ENCODE results near the gene PTP4A2.
"Not testable (repeated sequence)": the region's sequence is repeated elsewhere in the genome, so short reads cannot be mapped to it uniquely, and the experiment has no call there.

Gene PTP4A2

GRCh38 chr1:31923901-31924535, 14.2 kb downstream of the PTP4A2 start:
- DNase-seq, result no peak

DNA sequence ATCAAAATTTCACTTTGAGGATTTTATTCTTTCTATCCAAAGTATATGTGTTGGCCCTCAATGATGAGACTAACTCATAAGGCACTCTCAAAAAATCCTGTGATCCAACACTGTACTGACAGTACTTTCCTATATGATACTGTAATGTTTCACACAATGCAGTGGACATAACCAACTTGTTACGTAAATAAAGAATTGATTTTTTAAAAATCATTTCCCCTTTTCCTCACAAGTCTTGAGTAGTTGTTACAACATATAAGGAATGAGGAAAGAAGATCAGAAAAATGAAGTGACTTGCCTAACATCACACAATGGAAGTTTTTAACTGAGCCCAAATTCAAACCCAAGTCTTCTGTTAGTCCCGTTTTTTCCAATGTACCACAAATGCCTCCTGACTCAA, 17.2 kb downstream of the PTP4A2 start:
- no peak for DNase-seq

- no peak for DNase-seq
These were observed 18.6 kb downstream of the PTP4A2 start for GRCh38 chr1:31919591-31919990.

- DNase-seq, result no peak
These were observed 22.7 kb downstream of the PTP4A2 start for GRCh38 chr1:31915438-31915837.

DNA sequence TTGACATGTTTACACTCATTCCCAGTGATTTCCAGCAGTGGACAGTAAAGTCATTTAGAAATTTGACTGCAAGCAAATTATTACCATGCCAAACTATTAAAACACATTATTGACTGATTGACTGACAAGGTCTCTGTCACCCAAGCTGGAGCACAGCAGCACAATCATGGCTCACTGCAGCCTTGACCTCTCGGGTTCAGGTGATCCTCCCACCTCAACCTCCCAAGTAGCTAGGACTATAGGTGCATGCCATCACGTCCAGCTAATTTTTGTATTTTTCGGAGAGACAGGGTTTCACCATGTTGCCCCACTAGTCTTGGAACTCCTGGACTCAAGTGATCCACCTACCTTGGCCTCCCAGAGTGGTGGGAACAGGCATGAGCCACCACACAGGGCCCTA, 24.2 kb downstream of the PTP4A2 start:
- no peak for DNase-seq

DNA sequence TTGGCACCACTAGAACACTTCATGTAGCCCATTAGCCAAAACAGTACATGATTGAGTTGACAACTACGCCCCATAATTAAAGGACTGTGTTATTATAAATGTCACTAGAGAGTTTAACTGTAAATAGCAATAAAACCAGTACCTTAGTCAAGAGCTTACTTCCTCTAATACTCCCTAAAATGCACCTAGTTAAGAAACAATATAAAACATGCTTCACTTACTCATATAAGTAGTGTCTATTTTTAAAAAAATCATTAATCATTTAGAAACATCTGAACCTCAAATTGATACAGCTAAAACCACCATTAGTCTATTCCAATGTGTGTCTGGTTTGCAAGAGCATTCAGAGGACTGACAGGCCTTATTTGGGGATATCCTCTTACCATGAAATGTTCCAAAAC, 25.3 kb downstream of the PTP4A2 start:
- DNase-seq, result no peak

GRCh38 chr1:31911994-31912780, 26.0 kb downstream of the PTP4A2 start:
- peak in 1 of 2 experiments; percentile 19 for DNase-seq

GRCh38 chr1:31910933-31911332, 27.2 kb downstream of the PTP4A2 start:
- no peak for DNase-seq

GRCh38 chr1:31909691-31910090, 28.5 kb downstream of the PTP4A2 start:
- DNase-seq, result no peak

GRCh38 chr1:31906557-31906956, 31.6 kb downstream of the PTP4A2 start:
- no peak for DNase-seq

- no peak for DNase-seq
These were observed 32.5 kb downstream of the PTP4A2 start for GRCh38 chr1:31905681-31906080.

DNA sequence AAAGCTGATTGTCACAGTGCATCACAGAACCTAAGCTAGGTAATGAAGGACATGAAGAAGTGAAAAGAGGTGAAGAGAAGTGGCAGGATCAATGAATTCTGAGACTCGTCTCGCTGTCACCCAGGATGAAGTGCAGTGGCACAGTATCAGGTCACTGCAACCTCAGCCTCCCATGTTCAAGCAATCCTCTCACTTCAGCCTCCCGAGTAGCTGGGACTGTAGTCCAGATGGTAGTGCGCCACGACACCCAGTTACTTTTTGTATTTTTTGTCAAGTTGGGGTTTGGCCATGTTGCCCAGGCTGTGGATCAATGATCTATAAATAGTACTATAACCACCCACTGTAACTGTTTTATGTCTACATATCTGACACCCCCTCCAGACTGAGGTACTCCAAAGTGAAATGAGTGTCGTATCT, 33.1 kb downstream of the PTP4A2 start:
- no peak for DNase-seq

- no peak for DNase-seq
These were observed 33.7 kb downstream of the PTP4A2 start for GRCh38 chr1:31904339-31905092.

- no peak for DNase-seq
These were observed 35.7 kb downstream of the PTP4A2 start for GRCh38 chr1:31902510-31902860.

GRCh38 chr1:31901838-31902509, 36.2 kb downstream of the PTP4A2 start:
- no peak for DNase-seq

DNA sequence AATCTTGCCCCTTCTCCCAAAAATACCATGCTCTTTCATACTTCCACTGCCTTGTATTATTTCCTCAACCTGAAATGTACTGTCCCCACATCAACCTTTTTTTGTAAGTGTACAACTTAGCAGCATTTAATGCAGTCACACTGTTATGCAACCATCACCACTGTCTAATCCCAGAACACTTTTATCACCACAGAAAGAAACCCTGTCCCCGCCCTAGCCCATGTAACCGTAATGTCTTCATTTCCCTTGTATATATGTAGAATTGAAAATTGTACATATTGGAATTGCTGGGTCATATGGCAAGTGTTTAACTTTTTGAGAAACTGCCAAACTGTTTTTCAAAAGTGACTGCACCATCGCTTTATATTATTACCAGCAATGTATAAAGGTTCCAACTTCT, 37.4 kb downstream of the PTP4A2 start:
- DNase-seq, result no peak

DNA sequence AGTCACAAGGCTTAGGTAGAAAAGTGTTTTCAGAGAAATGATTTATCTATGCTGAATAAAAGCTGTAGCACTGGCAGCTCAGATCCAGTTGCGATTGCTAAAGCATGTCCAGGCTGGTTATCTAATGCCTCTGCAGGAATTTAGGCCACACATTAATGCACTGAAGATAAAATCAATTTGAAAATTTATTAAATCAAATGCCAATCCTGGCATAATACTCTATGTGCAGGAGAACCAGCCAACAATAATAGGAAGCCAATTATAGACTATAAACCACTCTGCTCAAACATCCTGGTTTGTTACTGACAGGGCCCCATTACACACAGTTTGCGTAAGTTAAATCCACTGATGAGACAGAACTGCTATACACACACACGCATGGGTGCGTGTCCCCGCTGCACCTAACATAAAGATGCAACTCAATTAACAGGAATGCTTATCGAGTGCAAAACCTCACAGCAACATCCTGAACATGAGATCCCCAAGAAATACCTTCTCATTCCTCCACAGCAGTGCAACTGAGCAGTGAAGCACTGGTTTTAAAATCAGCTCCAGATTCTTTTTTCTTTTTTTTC, 40.6 kb downstream of the PTP4A2 start:
- DNase-seq, result no peak

DNA sequence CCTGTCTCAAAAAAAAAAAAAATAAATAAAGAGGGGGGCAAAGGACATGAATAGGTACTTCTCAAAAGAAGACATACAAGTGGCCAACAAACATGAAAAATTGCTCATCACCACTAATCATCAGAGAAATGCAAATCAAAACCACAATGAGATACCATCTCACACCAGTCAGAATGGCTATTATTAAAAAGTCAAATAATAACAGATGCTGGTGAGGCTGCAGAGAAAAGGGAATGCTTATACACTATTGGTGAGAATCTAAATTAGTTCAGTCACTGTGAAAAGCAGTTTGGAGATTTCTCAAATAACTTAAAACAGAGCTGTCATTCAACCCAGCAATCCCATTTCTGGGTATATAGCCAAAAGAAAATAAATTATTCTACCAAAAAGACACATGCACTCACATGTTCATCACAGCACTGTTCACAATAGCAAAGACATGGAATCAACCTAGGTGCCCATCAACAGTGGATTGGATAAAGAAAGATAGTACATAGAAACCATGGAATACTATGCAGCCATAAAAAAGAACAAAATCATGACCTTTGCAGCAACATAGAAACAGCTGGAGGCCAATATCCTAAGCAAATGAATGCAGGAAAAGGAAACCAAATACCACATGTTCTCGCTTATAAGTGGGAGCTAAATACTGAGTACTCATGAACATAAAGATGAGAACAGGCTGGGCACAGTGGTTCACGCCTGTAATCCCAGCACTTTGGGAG, 42.5 kb downstream of the PTP4A2 start:
- not testable (repeated sequence) for DNase-seq

DNA sequence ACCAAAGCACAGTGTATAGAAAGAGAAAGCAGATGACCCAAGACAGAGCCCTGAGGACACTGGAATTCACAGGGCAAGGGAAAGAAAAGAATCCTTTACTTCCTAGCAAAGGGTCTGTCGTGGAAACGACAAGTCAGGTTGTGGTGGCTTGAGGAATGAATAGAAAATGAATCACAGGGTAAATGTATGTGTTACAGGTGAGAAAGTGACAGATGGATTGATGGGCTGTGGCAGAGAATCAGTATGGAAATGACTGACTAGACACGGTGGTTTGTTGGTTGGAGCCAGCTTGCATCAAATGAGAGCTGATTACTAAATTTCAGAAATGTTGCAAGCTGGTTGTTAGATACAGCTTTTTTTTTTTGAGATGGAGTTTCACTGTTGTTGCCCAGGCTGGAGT, 46.9 kb downstream of the PTP4A2 start:
- no peak for DNase-seq

DNA sequence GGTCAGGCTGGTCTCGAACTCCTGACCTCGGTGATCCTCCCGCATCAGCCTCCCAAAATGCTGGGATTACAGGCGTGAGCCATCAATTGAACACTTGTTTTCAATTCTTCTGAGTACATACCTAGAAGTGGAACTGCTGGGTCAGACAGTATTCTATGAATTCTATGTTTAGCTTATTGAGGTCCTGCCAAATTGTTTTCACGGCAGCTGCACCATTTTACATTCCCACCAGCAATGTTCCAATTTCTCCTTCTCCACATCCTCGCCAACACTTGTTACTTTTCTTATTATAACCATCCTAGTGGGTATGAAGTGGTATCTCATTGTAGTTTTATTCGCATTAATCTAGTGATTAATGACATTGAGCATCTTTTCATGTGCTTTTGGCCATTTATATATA, 49.9 kb downstream of the PTP4A2 start:
- no peak for DNase-seq

- no peak for DNase-seq
These were observed 51.3 kb downstream of the PTP4A2 start for GRCh38 chr1:31886866-31887265.

- no peak for DNase-seq
These were observed 52.3 kb downstream of the PTP4A2 start for GRCh38 chr1:31885851-31886250.

All from NCI-H1930 (cell line).